Omental fat pad (tissue), 4 donors: ENCODE data around the gene HAGHL. TPM values are rescaled to one million over a fixed set of nuclear protein-coding genes. Genes with fewer than 3 reads are reported as not detected.
A peak's percentile ranks its signal among the peaks of the same experiment; 100 is the strongest.

Experiments
- ATAC-seq: fragments of 150-250 bp; one replicate; pipeline ENCODE4 v1.9.1; 2016; ENCODE audit warnings: mild to moderate bottlenecking, moderate library complexity; ENCODE audit not compliant: low FRiP score
- DNase-seq: peaks from one replicate; pipeline ENCODE4 v3.0.0-alpha.2; 2019; ENCODE audit warnings: low spot score
- total RNA-seq, 4 donors: library from RNA; depleted of rRNA; stranded (reverse); fragments of >200 nt; gene quantifications; one replicate each; pipeline ENCODE4 v1.1.0, GENCODE V29; 2016
- TF ChIP-seq, protein P1 (sequence below), 3 donors: fragments of 450-650 bp; IDR thresholded peaks; one replicate each; pipeline ENCODE4 v1.5.1; 2016 to 2017; ENCODE audit warnings: antibody characterized with exemption in 3 of 3, mild to moderate bottlenecking in 3 of 3, moderate library complexity in 2 of 3

Gene HAGHL
- total RNA-seq, 4 donors from 2014 or later, result 0.79 to 7.3 (median 4.6) TPM

DNA sequence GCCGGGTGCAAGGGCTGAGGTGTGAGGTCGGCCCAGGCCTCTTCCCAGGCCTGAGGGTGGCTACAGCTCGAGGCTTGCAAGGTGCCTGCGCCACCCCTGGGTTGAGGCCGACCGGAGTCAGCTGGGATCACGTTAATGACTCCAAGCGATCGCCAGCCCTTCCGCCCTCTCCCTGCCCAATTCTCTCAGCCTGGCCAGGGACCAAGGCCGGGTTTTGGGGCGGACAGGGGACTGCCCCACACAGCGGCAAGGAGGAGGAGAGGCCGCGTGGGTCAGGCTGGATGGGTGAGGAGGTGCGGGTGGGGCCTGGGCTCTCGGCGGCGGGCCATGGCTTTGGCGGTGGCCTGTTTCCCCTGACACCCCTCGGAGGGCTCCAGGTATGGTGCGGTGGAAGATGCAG lies 33.5 kb upstream of the HAGHL start:
- ATAC-seq, result no peak
- no peak for DNase-seq
- TF ChIP-seq, protein P1, sequence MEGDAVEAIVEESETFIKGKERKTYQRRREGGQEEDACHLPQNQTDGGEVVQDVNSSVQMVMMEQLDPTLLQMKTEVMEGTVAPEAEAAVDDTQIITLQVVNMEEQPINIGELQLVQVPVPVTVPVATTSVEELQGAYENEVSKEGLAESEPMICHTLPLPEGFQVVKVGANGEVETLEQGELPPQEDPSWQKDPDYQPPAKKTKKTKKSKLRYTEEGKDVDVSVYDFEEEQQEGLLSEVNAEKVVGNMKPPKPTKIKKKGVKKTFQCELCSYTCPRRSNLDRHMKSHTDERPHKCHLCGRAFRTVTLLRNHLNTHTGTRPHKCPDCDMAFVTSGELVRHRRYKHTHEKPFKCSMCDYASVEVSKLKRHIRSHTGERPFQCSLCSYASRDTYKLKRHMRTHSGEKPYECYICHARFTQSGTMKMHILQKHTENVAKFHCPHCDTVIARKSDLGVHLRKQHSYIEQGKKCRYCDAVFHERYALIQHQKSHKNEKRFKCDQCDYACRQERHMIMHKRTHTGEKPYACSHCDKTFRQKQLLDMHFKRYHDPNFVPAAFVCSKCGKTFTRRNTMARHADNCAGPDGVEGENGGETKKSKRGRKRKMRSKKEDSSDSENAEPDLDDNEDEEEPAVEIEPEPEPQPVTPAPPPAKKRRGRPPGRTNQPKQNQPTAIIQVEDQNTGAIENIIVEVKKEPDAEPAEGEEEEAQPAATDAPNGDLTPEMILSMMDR (IDR thresholded peaks at IDR 0.05), result no peak

DNA sequence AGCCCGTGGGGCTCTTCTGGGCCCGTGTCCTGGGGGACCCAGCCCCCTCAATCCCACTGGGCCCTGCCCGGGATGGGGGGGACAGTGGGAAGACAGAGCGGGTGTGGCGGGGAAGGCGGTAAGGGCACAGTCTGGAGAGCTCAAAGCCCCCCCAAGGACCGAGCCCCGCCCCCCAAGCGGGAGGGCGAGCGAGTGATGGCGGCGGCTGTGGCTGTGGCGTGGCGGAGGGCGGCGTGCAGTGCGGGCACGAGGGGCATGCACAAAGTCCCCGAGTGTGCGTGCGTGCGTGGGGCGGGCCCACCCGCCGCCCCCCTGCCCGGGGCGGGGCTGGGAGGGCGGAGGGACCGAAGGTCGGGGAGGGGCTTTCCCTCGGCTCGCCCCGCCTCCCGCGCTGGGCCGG lies 33.1 kb upstream of the HAGHL start:
- TF ChIP-seq, protein P1 (IDR thresholded peaks at IDR 0.05), result no peak
- ATAC-seq (no peak), DNase-seq (no peak)

DNA sequence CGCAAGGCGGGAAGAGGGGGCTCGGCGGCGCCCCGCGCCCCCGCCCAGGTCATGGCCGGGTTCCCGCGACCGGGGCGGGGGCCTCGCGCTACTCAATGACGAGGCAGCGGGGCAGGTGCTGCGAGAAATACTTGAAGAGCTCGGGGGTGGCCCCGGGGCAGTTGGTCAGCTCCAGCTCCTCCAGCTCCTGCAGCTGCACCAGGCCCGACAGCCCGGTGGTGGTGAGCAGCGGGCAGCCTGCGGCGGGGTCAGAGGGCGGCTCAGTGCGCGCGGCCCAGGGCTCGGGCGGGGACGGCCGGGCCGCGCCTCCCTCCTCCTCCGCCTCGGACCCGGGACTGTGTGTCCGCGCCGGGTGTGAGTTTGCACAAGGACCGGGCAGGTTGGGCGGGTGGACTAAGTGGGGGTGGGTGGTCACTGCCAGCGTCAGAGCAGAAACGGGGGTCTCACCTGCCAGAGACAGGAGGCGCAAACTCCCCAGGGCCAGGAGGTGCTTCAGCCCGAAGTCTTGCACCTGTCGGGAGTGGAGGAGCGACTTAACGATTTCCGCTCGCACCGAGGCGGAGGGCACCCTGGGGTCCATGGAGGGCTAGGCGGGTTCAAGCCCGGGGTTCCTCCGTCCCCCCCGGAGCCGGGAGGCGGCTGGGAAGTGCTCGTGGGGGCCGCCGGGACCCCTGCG lies 32.6 kb upstream of the HAGHL start:
- DNase-seq, result no peak
- TF ChIP-seq, protein P1 (IDR thresholded peaks at IDR 0.05), result no peak
- no peak for ATAC-seq

DNA sequence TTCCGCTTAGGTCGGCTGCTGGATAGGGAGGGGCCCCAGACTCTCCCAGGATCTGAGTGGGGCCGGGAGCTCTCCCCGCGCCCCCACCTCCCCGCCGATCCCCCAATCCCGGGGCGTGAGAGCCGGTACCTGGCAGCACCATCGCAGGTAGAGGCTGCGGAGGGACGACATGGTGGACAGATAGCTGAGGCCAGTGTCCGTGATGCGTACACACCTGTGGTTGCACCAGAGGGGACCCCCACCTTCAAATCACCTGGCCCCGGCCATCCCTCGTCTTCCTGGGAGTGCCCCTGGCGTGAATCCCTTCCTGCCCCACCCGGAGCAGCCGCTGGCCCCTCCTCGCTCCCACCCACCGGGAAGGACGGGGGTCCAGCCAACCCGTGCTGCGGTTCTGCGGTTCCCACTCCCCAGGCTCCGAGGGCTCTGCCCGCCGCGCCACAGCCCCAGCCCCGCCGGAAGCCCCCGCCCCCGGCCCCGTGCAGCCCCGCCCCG lies 32.0 kb upstream of the HAGHL start:
- DNase-seq (no peak), ATAC-seq (no peak)
- TF ChIP-seq, protein P1 (IDR thresholded peaks at IDR 0.05), result no peak

DNA sequence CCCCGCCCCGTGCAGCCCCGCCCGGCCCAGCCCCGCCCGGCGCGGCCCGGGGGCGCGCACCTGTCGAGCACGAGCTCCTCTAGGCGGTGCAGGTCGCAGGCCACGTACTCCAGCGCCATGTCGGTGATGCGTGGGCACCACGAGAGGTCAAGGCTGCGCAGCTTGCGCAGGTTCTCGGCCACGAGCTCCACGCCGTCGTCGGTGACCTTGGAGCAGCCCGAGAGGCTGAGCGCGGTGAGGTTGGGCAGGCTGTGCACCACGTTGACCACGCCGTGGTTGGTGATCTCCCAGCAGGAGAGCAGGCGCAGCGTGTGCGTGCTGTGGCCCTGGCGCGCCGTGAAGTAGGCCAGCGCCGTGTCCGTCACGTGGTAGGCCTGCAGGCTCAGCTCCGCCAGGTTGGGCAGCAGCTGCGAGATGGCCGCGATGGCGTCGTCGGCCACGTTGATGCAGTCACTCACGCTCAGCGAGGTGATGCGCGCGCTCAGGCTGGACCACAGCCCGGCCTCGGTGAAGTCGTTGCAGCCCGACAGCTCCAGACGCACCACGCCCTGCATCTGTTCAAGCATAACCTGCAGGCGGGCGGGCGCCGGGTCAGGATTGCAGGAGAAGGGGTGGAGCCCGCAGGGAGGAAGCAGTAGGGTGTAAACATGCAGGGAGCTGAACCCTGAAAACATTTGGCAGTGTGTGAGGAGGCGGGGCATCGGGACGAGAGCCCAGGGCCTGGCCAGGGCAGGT lies 31.4 kb upstream of the HAGHL start:
- DNase-seq (no peak), ATAC-seq (peak; percentile 46)
- TF ChIP-seq, protein P1 (IDR thresholded peaks at IDR 0.05), result no peak

DNA sequence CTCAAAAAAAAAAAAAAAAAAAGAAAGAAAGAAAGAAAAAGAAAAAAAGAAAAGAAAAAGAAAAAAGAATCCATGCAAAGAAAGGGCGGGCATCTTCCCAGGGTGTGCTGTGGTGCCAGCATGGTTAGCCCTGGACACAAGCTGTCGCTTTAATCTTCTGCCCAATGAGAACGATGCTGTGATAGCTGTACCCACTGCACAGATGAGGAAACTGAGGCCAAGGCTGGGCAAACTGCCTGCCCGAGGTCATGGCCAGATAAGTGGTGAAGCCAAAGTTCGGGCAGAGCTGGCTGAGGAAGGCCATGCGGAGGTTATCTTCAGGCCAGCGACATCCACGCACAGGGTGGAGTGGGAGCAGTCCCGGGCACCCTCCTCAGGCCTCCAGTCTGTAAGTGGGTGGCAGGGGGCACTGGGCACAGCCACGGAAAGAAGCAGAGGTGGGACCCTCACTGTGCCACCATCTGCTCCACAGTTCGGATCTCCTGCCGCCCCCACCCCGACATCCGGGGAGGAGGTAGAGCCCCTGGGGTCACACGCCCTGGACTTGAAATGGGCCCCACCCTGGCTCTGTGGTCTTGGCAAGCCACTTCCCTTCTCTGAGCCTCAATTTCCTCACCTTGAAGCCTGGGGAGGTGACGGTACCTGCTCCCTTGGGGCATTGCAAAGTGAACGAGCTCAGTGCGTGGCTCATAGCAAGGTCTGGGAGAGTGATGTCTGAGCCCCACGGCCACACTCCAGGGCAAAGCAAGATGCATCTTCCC lies 27.8 kb upstream of the HAGHL start:
- no peak for ATAC-seq
- DNase-seq, result no peak
- TF ChIP-seq, protein P1 (IDR thresholded peaks at IDR 0.05), result no peak
